ENCODE data around the gene TAOK3. TPM values are rescaled to one million over a fixed set of nuclear protein-coding genes. Genes with fewer than 3 reads are reported as not detected.

Gene TAOK3
- total and polyA plus RNA-seq, 12 donors = 8.4 to 29.8 (median 21.2) TPM

- peaks cover 0 to 89% (median 23%) of the 10 kb centered on the region in 9 donors for H3K36me3 ChIP-seq
- no peak for ATAC-seq
- peak in 8 of 9 donors; percentile 18 to 60 (median 44) for TF ChIP-seq CTCF (IDR thresholded peaks at IDR 0.05)
- DNase-seq = no peak
- no peak overlapping the region for H3K27ac ChIP-seq
- WGBS, 2 donors = 53 to 58% methylated on average over 6 of the region's 6 CpGs
- no peaks in the 10 kb centered on the region for H3K27me3 ChIP-seq
- H3K4me1 ChIP-seq = no peaks in the 10 kb centered on the region
- H3K9me3 ChIP-seq = no peaks in the 10 kb centered on the region
- intact Hi-C loops (cut with DNase I) = loop anchor here in 1 of 10 donors (2.0 kb wide), 1 partner anchor 40 kb away; no protein-coding TSS in a partner anchor
- no peak overlapping the region for H3K4me3 ChIP-seq
Observed at GRCh38 chr12:118164798-118165486, 207.8 kb downstream of the TAOK3 start.

- Histone ChIP-seq H3K36me3 (peaks cover 0 to 88% (median 48%) of the 10 kb centered on the region in 9 donors), H3K4me3 (no peak overlapping the region), H3K4me1 (no peaks in the 10 kb centered on the region), H3K27ac (no peak overlapping the region), H3K27me3 (no peaks in the 10 kb centered on the region), H3K9me3 (no peaks in the 10 kb centered on the region)
- 96 to 97% methylated on average over 3 of the region's 3 CpGs for WGBS, 2 donors
- ATAC-seq = no peak
- TF ChIP-seq CTCF (IDR thresholded peaks at IDR 0.05) = no peak
- no peak for DNase-seq
- intact Hi-C loops (cut with DNase I) = no loop called here
Observed at GRCh38 chr12:118160536-118160935, 212.2 kb downstream of the TAOK3 start.

GRCh38 chr12:118151755-118152154 lies 221.0 kb downstream of the TAOK3 start:
- DNase-seq (no peak), ATAC-seq (no peak)
- H3K4me1 ChIP-seq = peaks cover 0 to 26% (median 4%) of the 10 kb centered on the region in 9 donors
- H3K4me3 ChIP-seq = no peak overlapping the region
- intact Hi-C loops (cut with DNase I) = no loop called here
- whole genome bisulfite sequencing, 2 donors = 67 to 74% methylated on average over 5 of the region's 5 CpGs
- no peak for TF ChIP-seq CTCF (IDR thresholded peaks at IDR 0.05)
- peaks cover 0 to 81% (median 33%) of the 10 kb centered on the region in 9 donors for H3K36me3 ChIP-seq
- no peak overlapping the region for H3K27ac ChIP-seq
- no peaks in the 10 kb centered on the region for H3K27me3 ChIP-seq
- H3K9me3 ChIP-seq = no peaks in the 10 kb centered on the region

GRCh38 chr12:118150625-118151024 lies 222.1 kb downstream of the TAOK3 start:
- ATAC-seq (peak in 7 of 8 donors; percentile 45 to 82 (median 67)), DNase-seq (no peak)
- Histone ChIP-seq H3K27ac (peak overlapping the region in 2 of 10 donors; percentile 2 to 15), H3K9me3 (no peaks in the 10 kb centered on the region), H3K4me1 (peaks cover 0 to 26% (median 4%) of the 10 kb centered on the region in 9 donors), H3K36me3 (peaks cover 0 to 81% (median 38%) of the 10 kb centered on the region in 9 donors), H3K4me3 (no peak overlapping the region), H3K27me3 (no peaks in the 10 kb centered on the region)
- no peak for TF ChIP-seq CTCF (IDR thresholded peaks at IDR 0.05)
- intact Hi-C loops (cut with DNase I) = no loop called here
- WGBS, 2 donors = 40 to 51% methylated on average over 7 of the region's 7 CpGs
